Stimulated activated CD8-positive, alpha-beta memory T cell treated with anti-CD3 and anti-CD28 coated beads, Interleukin-4, amount 100 ng/mL, for 48 hours (primary cell): ENCODE measurements around the gene ARSA.

Experiments
- DNase-seq: peaks from one replicate; pipeline ENCODE4 v3.0.0-alpha.2; 2020

The ARSA gene

GRCh38 chr22:50576806-50577696 lies 50.9 kb downstream of the ARSA start:
- DNase-seq = no peak

GRCh38 chr22:50576070-50576469 lies 51.9 kb downstream of the ARSA start:
- DNase-seq = no peak

GRCh38 chr22:50575426-50575941 lies 52.5 kb downstream of the ARSA start:
- no peak for DNase-seq
